Upper lobe of left lung (tissue), 4 donors: ENCODE data around the gene DRAXIN.

ENCODE experiments used
- CTCF ChIP-seq, 6 experiments: fragments of 450-650 bp in 4 of 6; fragments of 200-600 bp in 2 of 6; sonication (generic) in 2 of 6; IDR thresholded peaks; one replicate each; pipeline ENCODE4 v1.5.1; 2016 to 2019; ENCODE audit warnings: antibody characterized with exemption in 6 of 6
- POLR2A ChIP-seq, 4 donors: fragments of 450-650 bp; IDR thresholded peaks; one replicate each; pipeline ENCODE4 v1.5.1; 2016 to 2017; ENCODE audit warnings: antibody characterized with exemption in 4 of 4, mild to moderate bottlenecking in 2 of 4
- POLR2AphosphoS5 ChIP-seq, 2 donors: sonication (generic); formaldehyde crosslinking; IDR thresholded peaks; one replicate each; pipeline ENCODE4 v1.5.1; 2017; ENCODE audit warnings: antibody characterized with exemption in 2 of 2

DNA sequence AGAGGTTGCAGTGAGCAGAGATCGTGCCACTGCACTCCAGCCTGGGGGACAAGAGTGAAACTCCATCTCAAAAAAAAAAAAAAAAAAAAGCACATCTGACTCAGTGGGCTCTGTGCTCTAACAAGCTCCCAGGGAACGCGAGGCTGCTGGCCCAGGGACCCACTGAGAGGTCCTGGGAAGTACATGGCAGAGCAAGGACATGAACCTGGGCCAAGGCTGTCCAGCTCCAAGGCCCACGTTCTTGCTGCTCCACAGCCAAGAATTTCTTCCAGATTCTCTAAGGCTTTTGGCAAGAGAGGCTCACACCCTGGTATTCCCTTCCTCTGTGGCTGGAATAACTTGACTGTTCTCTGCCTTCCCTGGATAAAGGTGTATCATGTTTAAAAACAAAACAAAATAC lies 29.0 kb downstream of the DRAXIN start:
- TF ChIP-seq CTCF (IDR thresholded peaks at IDR 0.05) (no peak), POLR2A (IDR thresholded peaks at IDR 0.05) (no peak), POLR2AphosphoS5 (IDR thresholded peaks at IDR 0.05) (no peak)
